ENCODE measurements around the gene SOBP. TPM values are rescaled to one million over a fixed set of nuclear protein-coding genes. Genes with fewer than 3 reads are reported as not detected.

Gene SOBP
- total RNA-seq, 1 donor from 2014 or later: 5.4 TPM

GRCh38 chr6:107624050-107624449 is 134.1 kb downstream of the SOBP start:
- no peak for DNase-seq (ENCODE audit: low spot score in 2 of 2)
- H3K27ac ChIP-seq: no peak overlapping the region
- intact Hi-C loops (cut with DNase I): no loop called here
- no peaks in the 10 kb centered on the region for H3K36me3 ChIP-seq
- no peak for TF ChIP-seq CTCF (IDR thresholded peaks at IDR 0.05)
- H3K9me3 ChIP-seq: no peaks in the 10 kb centered on the region
- H3K4me3 ChIP-seq: no peak overlapping the region
- H3K4me1 ChIP-seq: peaks cover 3% of the 10 kb centered on the region in 2 donors
- no peaks in the 10 kb centered on the region for H3K27me3 ChIP-seq

- Histone ChIP-seq H3K9me3 (no peaks in the 10 kb centered on the region), H3K36me3 (no peaks in the 10 kb centered on the region), H3K27me3 (no peaks in the 10 kb centered on the region), H3K4me3 (no peak overlapping the region), H3K4me1 (peaks cover 5 to 6% of the 10 kb centered on the region in 2 donors), H3K27ac (no peak overlapping the region)
- no peak for TF ChIP-seq CTCF (IDR thresholded peaks at IDR 0.05)
- intact Hi-C loops (cut with DNase I): no loop called here
- no peak for DNase-seq (ENCODE audit: low spot score in 2 of 2)
These were observed 134.6 kb downstream of the SOBP start for GRCh38 chr6:107624541-107624940.

- intact Hi-C loops (cut with DNase I): no loop called here
- DNase-seq (ENCODE audit: low spot score in 2 of 2): no peak
- no peaks in the 10 kb centered on the region for H3K36me3 ChIP-seq
- no peaks in the 10 kb centered on the region for H3K27me3 ChIP-seq
- H3K4me3 ChIP-seq: no peak overlapping the region
- no peak overlapping the region for H3K27ac ChIP-seq
- H3K9me3 ChIP-seq: no peaks in the 10 kb centered on the region
- peaks cover 5 to 13% of the 10 kb centered on the region in 2 donors for H3K4me1 ChIP-seq
- no peak for TF ChIP-seq CTCF (IDR thresholded peaks at IDR 0.05)
These were observed 135.3 kb downstream of the SOBP start for GRCh38 chr6:107625264-107625663.

GRCh38 chr6:107626645-107627044 is 136.7 kb downstream of the SOBP start:
- H3K4me1 ChIP-seq: peaks cover 5 to 13% of the 10 kb centered on the region in 2 donors
- H3K4me3 ChIP-seq: no peak overlapping the region
- intact Hi-C loops (cut with DNase I): no loop called here
- no peak for TF ChIP-seq CTCF (IDR thresholded peaks at IDR 0.05)
- no peaks in the 10 kb centered on the region for H3K27me3 ChIP-seq
- no peaks in the 10 kb centered on the region for H3K9me3 ChIP-seq
- H3K27ac ChIP-seq: no peak overlapping the region
- no peaks in the 10 kb centered on the region for H3K36me3 ChIP-seq
- DNase-seq (ENCODE audit: low spot score in 2 of 2): no peak

DNA sequence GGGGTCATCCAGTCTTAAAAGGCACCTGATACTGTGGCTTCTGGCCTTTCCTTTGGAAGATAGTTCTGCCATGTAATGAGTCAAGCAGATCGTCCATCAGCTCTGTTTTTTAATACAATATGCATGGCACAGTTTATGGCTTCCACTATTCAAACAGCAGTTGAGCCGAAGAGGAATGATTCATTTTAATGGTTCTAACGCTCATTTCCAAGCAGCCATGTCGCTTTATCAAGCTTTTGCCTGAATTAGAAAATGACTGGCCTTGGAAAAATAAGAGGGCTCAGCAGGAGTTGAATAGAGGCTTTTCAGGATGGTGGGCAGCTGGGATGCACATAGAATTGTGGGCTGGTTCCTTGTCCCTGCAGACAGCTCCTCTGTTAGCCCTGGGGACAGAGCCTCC is 138.1 kb downstream of the SOBP start:
- H3K27ac ChIP-seq: peak overlapping the region; percentile 4 to 54
- no peaks in the 10 kb centered on the region for H3K36me3 ChIP-seq
- H3K9me3 ChIP-seq: no peaks in the 10 kb centered on the region
- H3K27me3 ChIP-seq: no peaks in the 10 kb centered on the region
- no peak overlapping the region for H3K4me3 ChIP-seq
- intact Hi-C loops (cut with DNase I): no loop called here
- TF ChIP-seq CTCF (IDR thresholded peaks at IDR 0.05): no peak
- peaks cover 5 to 13% of the 10 kb centered on the region in 2 donors for H3K4me1 ChIP-seq
- DNase-seq (ENCODE audit: low spot score in 2 of 2): no peak

GRCh38 chr6:107628878-107629277 is 139.0 kb downstream of the SOBP start:
- intact Hi-C loops (cut with DNase I): no loop called here
- Histone ChIP-seq H3K4me3 (no peak overlapping the region), H3K36me3 (no peaks in the 10 kb centered on the region), H3K27ac (peak overlapping the region in 1 of 2 donors; percentile 54), H3K27me3 (no peaks in the 10 kb centered on the region), H3K9me3 (no peaks in the 10 kb centered on the region), H3K4me1 (peaks cover 5 to 13% of the 10 kb centered on the region in 2 donors)
- DNase-seq (ENCODE audit: low spot score in 2 of 2): no peak
- TF ChIP-seq CTCF (IDR thresholded peaks at IDR 0.05): no peak

All from ascending aorta (tissue), 2 donors.